Stimulated activated CD8-positive, alpha-beta memory T cell treated with anti-CD3 and anti-CD28 coated beads, Interleukin-15, amount 100 ng/mL, for 1 hour (primary cell): Measurements from ENCODE around the gene MYH14.

Source experiments
- DNase-seq: peaks from one replicate; pipeline ENCODE4 v3.0.0-alpha.2; 2020; ENCODE audit warnings: low read depth

Gene MYH14

DNA sequence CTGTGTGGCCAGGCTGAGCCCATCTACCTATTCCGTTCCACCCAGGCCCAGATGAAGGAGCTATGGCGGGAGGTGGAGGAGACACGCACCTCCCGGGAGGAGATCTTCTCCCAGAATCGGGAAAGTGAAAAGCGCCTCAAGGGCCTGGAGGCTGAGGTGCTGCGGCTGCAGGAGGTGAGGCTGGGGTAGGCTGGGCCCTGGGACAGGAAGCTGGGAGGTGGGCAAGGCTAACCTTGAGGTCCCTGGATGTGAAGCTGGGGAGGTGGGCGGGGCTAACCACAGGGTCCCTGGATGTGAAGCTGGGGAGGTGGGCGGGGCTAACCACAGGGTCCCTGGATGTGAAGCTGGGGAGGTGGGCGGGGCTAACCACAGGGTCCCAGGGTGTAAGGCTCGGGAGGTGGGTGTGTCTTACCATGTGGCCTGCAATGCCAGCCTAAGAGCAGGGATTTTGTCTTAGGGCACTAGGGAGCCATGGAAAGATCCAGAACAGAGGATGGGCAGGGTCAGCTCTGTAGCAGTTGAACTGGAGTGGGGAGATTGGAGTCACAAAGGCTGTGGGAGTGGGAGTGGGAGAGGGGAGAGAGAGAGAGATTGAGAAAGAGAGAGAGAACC lies 88.9 kb downstream of the MYH14 start:
- DNase-seq = no peak

DNA sequence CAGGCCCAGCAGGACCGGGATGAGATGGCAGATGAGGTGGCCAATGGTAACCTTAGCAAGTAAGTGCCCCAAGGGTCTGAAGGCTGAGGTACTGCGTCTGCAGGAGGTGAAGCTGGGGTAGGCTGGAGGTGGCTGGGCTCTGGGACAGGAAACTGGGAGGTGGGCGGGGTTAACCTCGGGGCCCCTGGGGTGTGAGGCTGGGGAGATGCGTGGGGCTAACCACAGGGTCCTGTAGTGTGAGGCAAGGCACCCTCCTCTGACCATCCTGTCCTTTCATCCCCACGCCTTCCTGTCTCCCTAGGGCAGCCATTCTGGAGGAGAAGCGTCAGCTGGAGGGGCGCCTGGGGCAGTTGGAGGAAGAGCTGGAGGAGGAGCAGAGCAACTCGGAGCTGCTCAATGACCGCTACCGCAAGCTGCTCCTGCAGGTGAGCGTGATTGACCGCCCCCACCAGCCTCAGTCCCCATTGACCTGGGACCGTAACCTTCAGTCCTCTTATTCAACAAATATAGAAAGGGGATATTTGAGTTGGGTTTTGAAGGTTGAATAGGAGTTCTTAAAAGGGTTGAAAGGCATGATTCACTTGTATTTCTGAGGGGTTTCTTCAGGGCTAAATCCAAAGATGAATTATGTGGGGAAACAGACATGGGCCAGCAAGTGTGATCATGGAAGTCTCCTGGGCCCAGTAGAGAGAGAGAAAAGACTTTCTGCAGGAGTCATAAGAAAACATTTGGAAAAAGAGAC lies 90.0 kb downstream of the MYH14 start:
- no peak for DNase-seq

DNA sequence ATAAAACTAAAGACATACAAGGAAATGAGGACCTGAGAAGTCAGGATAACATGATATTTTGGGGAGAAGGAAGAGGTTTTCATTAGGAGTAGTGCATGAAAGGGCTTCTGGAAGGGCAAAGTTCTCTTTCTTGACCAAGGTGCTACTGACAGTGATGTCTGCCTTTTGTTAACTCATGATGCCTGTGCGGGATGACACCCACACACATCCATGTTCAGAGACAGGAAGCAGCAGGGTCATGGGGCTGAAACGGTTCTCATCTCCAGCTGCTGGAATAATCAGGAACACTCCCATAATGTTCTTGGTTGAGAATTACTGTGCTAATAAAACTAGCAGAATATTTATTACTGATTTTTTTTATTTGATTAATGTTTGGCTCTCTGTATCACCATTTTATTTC lies 96.6 kb downstream of the MYH14 start:
- no peak for DNase-seq

DNA sequence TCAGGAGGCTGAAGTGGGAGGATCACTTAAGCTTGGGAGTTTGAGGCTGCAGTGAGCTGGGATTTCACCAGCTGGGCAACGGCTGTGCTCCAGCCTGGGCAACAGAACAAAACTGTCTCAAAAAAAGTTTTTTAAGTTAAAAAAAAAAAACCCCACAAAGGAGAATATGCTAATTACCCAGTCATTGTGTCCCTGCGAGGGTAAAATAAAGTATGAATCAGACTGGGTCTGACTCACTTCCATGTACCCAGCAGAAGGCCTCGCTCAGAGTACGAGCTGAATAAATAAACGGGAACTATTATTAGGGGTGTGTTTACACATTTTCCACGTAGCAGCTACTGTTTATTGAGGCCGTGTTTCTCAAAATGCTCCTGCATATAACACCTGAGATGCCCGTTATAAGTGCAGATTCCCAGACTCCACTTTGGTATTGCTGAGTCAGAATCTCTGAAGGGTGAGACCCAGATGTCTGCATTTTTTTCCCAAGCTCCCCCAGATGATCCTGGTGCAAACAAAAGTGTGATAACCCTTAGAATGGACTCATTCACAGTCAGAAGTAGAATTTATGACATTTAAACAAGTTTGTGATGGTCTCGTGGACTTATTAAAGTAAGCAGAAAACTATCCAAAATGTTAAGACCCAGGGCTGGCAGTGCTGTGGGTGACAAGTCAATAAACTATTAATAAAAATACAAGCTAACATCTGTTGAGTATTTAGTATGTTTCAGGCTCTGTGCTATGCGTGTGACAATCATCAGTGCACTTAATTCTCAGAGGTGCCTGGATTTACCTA lies 97.6 kb downstream of the MYH14 start:
- DNase-seq = no peak

DNA sequence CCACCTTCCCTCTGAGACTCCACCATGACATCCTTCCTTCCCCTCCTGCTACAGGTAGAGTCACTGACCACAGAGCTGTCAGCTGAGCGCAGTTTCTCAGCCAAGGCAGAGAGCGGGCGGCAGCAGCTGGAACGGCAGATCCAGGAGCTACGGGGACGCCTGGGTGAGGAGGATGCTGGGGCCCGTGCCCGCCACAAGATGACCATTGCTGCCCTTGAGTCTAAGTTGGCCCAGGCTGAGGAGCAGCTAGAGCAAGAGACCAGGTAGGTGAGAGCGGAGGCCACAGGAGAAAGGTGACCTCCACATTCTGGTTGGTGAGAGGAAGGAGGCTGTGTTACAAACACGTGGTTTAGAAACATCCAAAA lies 98.2 kb downstream of the MYH14 start:
- DNase-seq = no peak

DNA sequence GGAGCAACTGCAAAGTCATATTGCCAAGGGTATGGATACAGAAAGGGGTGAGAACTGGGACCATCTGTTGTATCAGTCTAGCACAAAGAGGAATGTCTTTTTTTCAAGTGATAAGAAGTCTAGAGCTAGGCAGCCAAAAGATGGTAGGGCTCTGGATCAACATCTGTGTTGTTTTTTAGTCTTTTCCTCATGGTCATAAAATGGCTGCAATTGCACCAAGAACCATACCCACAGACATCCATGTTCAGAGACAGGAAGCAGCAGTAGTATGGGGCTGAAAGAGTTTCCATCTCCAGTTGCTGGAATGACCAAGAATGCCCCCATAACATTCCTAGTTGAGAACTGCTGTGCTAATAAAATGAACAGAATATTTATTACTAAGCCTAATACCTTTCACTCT lies 100.1 kb downstream of the MYH14 start:
- DNase-seq = no peak

DNA sequence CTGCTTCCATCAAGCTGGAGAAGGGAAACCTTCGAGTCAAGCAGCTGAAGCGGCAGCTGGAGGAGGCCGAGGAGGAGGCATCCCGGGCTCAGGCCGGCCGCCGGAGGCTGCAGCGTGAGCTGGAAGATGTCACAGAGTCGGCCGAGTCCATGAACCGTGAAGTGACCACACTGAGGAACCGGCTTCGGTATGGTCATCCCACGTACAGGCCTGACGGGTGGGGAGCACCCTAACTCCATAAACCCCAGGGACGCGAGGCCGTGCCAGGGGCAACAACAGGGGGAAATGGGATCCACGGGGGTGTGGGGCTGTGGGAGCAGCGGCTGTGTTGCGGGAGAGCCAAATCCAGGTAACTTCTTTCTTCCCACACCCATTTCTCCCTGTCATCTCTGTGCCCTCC lies 105.6 kb downstream of the MYH14 start:
- DNase-seq = no peak

DNA sequence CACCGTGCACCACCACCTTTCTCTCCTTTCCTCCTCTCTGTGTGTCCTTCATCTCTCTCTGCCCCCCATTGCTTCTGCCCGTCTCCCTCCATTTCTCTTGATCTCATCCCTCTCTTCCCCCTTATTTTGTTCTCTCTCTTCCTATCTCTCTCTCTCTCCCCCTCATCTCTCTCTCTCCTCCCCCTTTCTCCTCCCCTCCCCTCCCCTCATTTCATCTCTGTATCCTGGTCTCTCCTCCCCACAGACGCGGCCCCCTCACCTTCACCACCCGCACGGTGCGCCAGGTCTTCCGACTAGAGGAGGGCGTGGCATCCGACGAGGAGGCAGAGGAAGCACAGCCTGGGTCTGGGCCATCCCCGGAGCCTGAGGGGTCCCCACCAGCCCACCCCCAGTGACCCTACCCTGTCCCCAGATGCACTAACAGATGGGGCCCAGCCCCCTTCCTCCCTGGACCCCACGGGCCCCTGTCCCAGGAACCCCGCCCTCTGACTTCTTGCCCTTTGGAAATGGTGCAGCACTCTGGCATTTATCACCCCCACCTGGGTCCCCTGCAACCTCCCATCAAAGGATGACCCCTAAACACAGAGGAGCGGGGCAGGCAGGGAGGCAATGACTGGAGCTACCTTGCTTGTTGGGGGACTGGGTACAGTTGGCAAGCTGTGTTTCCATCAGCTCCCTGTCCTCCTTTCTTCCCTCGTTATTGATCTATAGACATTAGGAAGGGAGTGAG lies 106.1 kb downstream of the MYH14 start:
- no peak for DNase-seq

DNA sequence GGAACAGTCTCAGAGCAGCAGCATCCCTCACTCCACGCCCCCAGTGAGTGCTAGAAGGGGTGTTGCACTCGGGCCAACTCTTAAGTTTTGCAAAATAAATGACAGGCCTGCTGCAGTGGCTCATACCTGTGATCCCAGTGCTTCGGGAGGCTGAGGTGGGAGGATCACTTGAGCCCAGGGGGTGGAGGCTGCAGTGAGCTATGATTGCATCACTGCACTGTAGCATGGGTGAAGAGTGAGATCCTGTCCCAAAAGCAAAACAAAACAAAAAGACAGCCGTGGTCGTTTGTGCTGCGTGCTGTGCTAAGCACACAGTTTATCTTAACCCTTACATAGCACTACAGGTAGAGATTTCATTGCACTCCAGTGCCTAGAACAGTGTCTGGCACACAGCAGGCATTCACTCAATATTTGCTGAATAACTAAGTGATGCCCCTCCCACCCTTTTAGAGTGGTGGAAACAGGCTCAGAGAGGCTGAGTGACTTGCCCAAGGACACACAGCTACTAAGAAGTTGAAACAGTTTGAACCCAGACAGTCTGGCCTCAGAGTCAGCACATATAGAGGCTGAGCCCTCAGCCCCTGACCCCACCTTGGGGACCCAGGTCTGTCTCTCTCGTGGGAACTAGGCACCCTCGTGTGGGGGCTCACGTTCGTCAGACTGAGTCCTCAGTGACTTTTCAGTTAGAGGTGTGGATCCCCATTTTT lies 107.5 kb downstream of the MYH14 start:
- DNase-seq = no peak

DNA sequence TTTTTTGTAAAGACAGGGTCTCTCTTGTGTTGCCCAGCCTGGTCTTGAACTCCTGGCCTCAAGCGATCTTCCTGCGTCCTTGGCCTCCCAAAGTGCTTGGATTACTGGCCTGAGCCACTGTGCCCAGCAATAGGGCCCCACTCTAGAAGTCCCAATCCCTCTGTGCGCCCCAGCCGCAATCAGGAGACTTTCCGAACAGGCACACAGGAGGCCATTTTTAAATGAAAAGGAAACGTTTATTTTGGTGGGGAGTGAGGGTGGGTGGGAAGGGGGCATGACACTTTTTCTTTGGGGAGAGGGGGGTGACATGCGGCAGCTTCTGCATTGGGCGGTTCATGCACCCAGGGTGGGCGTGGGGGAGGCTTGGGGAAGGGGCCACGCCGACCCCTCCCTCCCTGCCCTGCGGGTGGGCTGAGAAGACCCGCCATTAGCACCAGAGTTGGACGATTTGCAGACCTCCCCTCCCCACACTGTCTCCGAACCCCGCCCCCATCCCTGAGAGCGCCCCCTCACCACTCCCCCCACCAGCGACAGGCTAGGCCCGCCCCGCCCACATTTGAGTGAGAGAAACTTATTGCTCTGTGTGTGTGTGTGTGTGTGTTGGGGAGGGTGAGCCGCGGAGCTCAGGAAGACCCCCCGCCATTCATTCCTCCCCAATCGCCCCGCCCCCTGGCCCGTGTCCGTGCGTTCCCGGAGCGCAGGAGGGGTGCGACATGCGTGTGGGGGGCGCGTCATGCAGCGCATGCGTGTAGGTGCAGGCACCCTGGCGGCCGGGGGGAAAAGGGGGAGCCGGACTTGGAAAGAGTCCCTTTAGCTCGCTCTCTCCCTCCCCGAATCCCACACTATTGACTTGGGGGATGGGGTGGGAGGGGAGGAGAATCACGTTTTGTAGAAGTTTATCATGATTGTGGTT lies 108.6 kb downstream of the MYH14 start:
- DNase-seq = no peak

DNA sequence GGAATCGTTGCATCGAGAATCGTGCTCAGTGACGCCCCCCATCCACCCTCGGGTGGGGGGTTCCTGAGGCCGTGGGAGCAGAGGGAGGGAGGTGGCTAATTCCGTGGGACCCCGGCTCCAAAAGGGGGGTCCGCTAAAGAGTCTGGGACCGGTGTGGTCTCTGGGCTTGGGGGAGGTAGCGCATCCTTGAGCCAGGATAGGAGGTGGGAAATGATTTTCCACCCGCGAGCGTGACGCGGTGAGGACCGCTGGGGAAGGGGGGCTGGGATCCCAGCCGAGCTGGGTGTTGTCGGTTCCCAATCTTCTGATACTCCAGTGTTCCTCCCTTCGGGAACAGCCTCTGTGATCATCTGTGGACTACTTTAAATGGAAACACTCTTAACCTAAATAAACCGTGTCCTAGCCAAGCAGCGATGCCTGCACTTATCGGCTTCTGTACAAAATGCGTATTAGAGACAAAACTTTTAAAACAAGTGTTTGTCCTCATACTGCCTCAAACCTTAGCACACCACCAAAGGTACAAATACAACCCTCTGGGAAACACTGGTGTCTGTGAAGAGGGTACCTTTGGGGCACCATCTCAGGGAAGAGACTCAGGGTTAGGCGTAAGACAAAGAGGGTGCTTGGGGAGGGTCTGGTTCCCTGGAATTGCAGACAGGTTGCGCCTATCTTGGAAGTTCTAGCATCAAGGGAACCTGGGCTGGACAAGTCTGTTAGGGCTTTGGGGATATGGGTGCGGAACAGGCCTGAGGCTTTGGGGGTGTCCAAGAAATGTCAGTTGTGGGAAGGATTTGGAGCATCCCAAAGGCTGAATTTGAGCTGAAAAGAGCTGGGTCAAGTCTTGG lies 109.8 kb downstream of the MYH14 start:
- DNase-seq = no peak

DNA sequence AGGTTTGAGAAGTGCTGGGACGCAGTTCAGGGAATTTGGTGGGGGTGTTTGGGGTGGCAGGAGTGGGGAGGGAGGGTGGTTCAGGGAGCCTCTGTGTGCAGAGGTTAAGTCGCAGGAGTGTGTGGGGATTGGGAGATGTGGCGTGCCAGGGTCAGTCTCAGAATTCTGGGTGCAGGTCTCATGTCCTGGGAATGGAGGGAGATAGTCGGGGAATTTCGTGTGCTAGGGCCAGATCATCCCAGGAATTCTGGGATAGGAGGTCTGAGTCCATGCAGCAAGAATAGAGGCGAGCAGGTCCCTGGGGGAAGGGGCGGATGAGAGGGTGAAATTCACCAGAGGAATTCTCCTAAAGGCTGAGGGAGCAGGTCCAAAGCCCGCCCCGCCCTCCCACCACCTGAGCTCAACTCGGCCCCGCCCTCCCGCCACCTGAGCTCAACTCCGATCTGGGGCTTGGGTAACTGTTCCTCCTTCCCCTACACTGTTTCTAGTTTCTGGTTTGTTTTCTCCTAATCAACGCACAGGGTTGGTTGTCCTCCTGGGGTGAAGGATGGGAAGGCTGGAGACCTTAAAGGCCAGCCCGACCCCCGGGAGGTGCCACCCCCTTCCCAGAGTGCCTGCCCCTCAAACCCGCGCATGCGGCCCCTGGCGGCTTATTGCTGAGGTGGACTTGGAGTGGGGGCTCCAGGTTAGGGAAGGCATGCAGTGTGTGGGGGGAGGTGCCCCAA lies 110.6 kb downstream of the MYH14 start:
- no peak for DNase-seq

DNA sequence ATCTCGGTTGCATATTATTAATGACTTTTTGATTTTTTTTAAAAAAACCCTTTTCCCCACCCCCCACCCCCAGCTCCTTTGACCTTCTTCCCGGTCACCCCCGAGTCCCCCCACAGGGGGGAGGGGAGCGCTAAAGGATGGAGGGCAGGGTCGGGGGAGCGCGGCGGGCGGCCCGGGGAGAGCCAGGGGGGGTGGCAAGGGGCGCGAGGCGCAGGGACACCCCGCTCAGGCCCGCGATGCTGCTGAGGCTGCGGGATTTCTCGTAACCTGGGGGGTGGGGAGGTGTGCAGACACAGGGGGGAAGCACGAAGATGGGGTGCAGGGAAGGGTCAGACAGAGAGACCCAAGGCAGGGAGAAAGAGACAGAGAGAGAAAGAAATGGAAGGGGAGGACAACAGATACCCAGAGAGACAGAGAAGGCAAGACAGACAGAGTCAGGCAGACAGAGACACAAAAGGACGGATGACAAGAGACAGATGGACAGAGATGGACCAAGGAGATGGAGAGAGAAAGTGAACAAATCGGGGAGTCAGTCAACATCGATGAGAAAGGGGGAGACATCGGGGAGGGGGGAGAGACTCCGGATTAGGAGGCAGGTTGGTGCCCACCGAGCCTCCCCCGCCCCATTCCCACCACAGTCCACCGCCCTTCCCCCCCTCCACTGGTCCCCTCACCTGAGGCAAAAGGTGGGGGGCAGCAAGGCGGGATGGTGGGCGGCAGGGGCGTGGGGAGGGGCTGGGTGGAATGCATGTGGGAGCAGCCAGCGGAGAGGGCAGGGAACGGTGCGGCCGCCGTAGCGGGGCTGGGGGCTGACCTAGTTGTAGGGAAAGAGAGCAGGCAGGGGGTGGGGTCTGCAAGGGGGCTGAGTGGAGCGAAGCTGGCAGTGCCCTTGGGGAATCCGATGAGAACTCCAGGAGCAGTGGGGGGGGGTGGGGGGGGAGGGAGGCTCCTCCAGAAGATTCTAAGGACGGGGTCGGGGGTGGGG lies 111.6 kb downstream of the MYH14 start:
- no peak for DNase-seq

DNA sequence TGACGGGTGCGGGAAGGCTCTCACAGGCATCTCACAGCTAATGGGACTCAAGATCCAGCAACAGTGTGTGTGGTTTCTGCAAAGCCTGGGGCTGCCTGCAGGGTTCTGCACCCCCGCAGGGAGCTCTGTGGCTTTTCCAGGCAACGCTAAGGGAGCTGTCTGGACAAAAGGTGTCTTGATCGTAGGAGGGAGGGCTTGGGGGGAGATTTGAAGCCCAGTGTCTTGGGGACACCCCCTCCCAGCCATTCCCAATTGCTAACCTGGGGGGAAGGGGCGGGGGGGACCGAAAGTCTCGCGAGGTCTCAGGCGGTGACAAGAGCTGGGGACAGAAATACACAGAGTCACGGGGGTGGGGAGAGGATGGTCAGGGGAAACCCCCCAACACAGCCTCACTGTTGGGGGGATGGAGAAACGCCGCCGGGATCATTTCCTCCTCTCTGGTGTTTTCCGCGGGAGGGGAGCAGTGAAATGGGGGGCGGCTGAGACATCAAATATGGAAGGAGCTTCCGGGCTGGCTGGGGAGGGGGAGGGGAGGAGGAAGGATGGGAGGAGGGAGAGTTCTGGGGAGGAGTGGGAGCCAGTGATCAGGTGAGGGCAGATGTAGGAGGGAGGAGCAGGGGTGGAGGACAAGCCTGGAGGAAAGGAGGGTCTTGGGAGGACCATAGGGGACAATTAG lies 112.5 kb downstream of the MYH14 start:
- DNase-seq = no peak

DNA sequence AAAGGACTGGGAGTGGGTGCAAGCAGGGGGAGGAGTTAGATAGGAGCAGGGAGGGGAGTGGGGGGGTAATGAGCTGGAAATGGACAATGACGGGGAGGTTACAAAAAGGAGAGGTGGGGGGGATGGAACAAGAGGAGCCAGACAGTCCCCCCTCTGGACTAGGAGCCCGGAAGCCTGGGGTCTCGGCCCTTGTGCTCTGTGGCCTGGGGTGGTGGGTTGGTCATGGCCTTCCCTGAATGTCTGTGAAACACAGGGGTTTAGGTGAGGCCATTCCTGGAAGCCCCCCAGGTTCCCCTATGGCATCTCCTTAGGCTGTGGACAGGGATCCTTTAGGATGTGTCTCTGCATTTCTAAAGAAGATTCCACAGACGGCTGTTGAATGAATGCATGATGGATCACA lies 113.7 kb downstream of the MYH14 start:
- DNase-seq = no peak

DNA sequence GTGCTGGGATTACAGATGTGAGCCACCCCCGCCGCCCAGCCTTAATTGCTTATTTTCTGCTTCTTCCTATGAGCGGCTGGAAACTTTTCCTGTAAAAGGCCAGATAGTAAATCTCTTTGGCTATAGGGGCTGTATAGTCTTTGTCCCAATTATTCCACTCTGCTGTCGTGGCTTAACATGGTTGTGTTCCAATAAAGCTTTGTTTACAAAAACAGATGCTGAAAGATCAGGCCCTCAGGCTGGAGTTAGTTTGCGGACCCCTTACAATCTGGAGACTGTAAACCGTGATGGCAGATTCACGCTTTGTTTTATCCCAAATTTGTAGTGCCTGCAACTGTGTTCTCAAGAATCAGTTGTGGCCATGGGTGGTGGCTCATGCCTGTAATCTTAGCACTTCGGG lies 115.0 kb downstream of the MYH14 start:
- no peak for DNase-seq

DNA sequence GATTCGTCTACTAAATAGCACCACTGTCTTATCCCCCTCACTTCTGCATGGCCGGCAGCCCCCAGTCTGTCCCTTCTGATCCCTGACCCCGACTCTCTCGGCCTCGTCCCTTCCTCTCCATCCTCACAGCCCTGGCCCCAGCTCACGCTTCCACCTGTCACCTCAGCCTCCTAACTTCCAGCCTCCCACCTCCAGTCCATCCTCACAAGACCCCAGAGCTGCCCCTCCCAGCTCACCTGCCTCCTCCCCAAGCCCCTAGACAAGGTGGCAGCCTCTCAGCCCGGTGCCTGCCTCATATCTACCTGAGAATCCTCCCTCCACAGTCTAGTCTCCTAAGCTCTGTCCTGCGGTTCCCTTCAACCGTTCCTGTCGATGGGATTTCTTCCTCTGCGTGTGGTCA lies 115.7 kb downstream of the MYH14 start:
- no peak for DNase-seq

DNA sequence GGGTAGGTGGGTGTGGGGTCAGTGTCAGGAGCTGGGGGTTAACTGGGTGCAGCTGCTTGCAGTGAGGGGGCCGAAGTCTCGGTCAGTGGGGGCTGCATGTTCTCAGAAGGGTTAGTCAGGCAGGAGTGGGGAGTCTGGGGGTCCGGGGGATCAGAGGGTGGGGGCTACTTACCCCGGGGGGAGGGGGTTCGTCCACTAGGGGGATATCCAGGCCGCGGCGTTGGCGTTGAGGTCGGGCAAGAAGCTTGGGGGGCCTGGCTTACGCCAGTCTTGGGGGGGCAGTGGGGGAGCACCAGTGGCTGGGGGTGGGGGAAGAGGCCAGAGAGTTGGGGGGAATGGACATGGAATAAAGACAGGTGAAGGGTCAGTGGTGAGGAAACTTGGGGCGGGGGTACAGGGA lies 116.6 kb downstream of the MYH14 start:
- no peak for DNase-seq
